ENCODE data around the gene SKOR1.

GRCh38 chr15:67775998-67776397, 49.3 kb upstream of the SKOR1 start:
- TF ChIP-seq CTCF (IDR thresholded peaks at IDR 0.05; ENCODE audit: insufficient read depth, low read length) (no peak), POLR2AphosphoS5 (IDR thresholded peaks at IDR 0.05; ENCODE audit: low read depth) (no peak), REST (IDR thresholded peaks at IDR 0.05; ENCODE audit: insufficient replicate concordance, low read depth) (no peak)
